Prostate gland (tissue), 2 donors: ENCODE data around the gene AGTR2.

Experiments
- POLR2A ChIP-seq: fragments of 450-650 bp; IDR thresholded peaks from one replicate; pipeline ENCODE4 v1.6.1; 2016; ENCODE audit warnings: antibody characterized with exemption, mild to moderate bottlenecking
- POLR2AphosphoS5 ChIP-seq: sonication (generic); formaldehyde crosslinking; IDR thresholded peaks from one replicate; pipeline ENCODE4 v1.6.1; 2017; ENCODE audit warnings: antibody characterized with exemption
- TF ChIP-seq, protein P1 (sequence below), 4 experiments: fragments of 200-600 bp in 2 of 4; fragments of 450-650 bp in 2 of 4; sonication (generic) in 2 of 4; IDR thresholded peaks; 1 replicate in 3 of 4; 2 replicates in 1 of 4; pipeline ENCODE4 v1.5.1; 2016 to 2019; ENCODE audit warnings: antibody characterized with exemption in 4 of 4, mild to moderate bottlenecking in 2 of 4, moderate library complexity in 2 of 4

DNA sequence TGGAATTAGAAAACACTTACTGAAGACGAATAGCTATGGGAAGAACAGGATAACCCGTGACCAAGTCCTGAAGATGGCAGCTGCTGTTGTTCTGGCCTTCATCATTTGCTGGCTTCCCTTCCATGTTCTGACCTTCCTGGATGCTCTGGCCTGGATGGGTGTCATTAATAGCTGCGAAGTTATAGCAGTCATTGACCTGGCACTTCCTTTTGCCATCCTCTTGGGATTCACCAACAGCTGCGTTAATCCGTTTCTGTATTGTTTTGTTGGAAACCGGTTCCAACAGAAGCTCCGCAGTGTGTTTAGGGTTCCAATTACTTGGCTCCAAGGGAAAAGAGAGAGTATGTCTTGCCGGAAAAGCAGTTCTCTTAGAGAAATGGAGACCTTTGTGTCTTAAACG is 2.4 kb downstream of the AGTR2 start:
- TF ChIP-seq, protein P1, sequence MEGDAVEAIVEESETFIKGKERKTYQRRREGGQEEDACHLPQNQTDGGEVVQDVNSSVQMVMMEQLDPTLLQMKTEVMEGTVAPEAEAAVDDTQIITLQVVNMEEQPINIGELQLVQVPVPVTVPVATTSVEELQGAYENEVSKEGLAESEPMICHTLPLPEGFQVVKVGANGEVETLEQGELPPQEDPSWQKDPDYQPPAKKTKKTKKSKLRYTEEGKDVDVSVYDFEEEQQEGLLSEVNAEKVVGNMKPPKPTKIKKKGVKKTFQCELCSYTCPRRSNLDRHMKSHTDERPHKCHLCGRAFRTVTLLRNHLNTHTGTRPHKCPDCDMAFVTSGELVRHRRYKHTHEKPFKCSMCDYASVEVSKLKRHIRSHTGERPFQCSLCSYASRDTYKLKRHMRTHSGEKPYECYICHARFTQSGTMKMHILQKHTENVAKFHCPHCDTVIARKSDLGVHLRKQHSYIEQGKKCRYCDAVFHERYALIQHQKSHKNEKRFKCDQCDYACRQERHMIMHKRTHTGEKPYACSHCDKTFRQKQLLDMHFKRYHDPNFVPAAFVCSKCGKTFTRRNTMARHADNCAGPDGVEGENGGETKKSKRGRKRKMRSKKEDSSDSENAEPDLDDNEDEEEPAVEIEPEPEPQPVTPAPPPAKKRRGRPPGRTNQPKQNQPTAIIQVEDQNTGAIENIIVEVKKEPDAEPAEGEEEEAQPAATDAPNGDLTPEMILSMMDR (IDR thresholded peaks at IDR 0.05) = no peak
- no peak for TF ChIP-seq POLR2A
- no peak for TF ChIP-seq POLR2AphosphoS5
